Measurements from ENCODE around the gene CNTF. TPM values are rescaled to one million over a fixed set of nuclear protein-coding genes. Genes with fewer than 3 reads are reported as not detected.

The CNTF gene
- total RNA-seq, 1 donor from 2014 or later, result 1.6 TPM

DNA sequence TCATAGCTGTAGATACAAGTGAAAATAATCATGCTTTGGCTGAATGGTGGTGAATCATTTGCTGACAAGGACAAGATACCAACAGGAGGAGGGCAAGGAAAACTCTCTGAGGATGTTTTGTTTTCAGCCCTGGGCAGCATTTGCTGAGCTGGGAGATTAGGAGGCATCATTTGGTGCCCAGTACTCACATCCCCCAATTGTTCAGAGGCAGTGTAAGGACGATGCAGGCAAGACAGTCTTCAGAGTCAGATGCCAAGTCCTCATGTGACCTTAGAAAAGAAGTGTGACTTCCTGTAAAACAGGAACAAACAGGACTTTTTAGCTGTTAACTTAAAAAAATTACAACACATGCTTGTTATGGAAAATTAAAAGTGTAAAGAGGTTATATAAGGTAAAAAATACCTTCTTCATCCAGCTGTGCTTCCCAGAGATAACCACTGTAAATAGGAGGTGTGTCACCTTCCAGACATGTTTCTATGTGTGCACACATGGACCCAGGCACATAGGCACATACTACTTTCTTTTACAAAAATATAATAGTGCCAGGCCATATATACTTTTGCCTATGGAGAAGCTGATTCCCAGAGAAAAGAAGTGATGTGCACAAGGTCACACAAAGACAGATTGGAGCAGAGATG is 18.0 kb downstream of the CNTF start:
- no peak overlapping the region for H3K4me3 ChIP-seq (ENCODE audit: low read length in 3 of 3)
- peak overlapping the region; percentile 38 for H3K27ac ChIP-seq (ENCODE audit: low read depth, low read length)
- H3K9me3 ChIP-seq (ENCODE audit: control insufficient read depth in 3 of 3, low read length in 3 of 3), result no peaks in the 10 kb centered on the region
- H3K27me3 ChIP-seq (ENCODE audit: control insufficient read depth in 3 of 3, insufficient read depth in 3 of 3, low read length in 3 of 3), result no peaks in the 10 kb centered on the region
- H3K9ac ChIP-seq (ENCODE audit: low read depth in 1 of 3, low read length in 3 of 3), result no peak overlapping the region
- no peaks in the 10 kb centered on the region for H3K4me1 ChIP-seq (ENCODE audit: control insufficient read depth in 3 of 3, insufficient read depth in 3 of 3, low read length in 3 of 3)
- H3K36me3 ChIP-seq (ENCODE audit: control insufficient read depth in 3 of 3, insufficient read depth in 3 of 3, low read length in 3 of 3), result no peaks in the 10 kb centered on the region

DNA sequence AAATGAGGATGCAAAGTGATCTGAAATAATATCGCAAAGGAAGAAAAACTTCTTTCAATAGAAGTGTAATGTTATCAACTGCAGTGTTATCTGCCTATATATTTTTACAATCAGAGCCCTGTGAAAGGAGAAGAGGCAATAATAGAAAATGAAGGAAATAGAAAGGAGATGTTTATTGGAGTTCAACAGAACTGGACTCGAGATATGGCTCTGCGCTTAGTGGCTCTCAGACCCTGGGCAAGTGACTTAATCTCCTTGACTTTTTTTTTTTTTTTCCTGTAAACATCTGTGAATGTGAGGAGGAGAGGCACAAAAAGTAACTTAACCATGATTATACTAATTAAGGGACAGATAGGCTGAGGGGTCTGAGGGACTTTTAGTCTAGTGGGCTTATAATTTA is 18.9 kb downstream of the CNTF start:
- no peaks in the 10 kb centered on the region for H3K9me3 ChIP-seq (ENCODE audit: control insufficient read depth in 3 of 3, low read length in 3 of 3)
- no peaks in the 10 kb centered on the region for H3K27me3 ChIP-seq (ENCODE audit: control insufficient read depth in 3 of 3, insufficient read depth in 3 of 3, low read length in 3 of 3)
- H3K4me1 ChIP-seq (ENCODE audit: control insufficient read depth in 3 of 3, insufficient read depth in 3 of 3, low read length in 3 of 3), result no peaks in the 10 kb centered on the region
- no peak overlapping the region for H3K27ac ChIP-seq (ENCODE audit: low read depth, low read length)
- H3K4me3 ChIP-seq (ENCODE audit: low read length in 3 of 3), result no peak overlapping the region
- no peaks in the 10 kb centered on the region for H3K36me3 ChIP-seq (ENCODE audit: control insufficient read depth in 3 of 3, insufficient read depth in 3 of 3, low read length in 3 of 3)
- H3K9ac ChIP-seq (ENCODE audit: low read depth in 1 of 3, low read length in 3 of 3), result no peak overlapping the region

DNA sequence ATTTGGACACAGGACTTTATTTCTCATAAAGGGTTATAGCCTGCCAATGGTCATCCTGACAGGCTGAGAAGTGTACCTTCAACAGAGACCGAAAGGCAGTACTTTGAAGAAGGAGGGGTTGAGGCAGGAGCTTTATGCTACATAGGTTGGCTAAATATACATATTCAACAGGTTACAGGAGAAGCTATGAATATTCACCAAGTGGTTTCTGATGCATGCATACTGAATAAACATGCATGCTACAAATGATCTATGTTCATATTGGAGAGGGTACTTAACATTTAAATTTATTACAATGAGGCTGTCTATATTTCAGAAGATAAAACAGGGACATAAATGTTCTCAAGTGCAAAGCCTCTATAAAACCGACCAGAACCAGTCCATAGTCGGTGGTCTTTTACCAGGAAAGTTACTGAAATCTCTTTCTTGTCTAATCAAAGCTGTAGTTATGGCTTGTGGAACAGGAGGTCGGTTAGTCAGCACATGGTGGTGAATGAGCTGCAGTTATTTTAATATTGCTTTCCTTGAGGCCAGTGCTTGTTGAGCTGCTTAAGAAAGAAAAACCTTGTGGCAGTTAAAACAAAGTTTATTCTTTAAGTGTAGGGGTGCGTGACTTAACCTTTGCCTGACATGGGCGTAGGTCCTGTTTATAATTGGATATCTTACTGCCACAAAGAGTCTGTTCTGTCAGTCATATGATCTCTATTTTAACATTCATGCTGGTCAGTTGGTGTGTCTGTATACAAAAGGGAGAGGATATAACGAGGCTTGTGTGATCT is 19.5 kb downstream of the CNTF start:
- H3K27me3 ChIP-seq (ENCODE audit: control insufficient read depth in 3 of 3, insufficient read depth in 3 of 3, low read length in 3 of 3), result no peaks in the 10 kb centered on the region
- H3K4me1 ChIP-seq (ENCODE audit: control insufficient read depth in 3 of 3, insufficient read depth in 3 of 3, low read length in 3 of 3), result no peaks in the 10 kb centered on the region
- H3K9me3 ChIP-seq (ENCODE audit: control insufficient read depth in 3 of 3, low read length in 3 of 3), result no peaks in the 10 kb centered on the region
- no peaks in the 10 kb centered on the region for H3K36me3 ChIP-seq (ENCODE audit: control insufficient read depth in 3 of 3, insufficient read depth in 3 of 3, low read length in 3 of 3)
- no peak overlapping the region for H3K9ac ChIP-seq (ENCODE audit: low read depth in 1 of 3, low read length in 3 of 3)
- H3K4me3 ChIP-seq (ENCODE audit: low read length in 3 of 3), result no peak overlapping the region
- no peak overlapping the region for H3K27ac ChIP-seq (ENCODE audit: low read depth, low read length)

DNA sequence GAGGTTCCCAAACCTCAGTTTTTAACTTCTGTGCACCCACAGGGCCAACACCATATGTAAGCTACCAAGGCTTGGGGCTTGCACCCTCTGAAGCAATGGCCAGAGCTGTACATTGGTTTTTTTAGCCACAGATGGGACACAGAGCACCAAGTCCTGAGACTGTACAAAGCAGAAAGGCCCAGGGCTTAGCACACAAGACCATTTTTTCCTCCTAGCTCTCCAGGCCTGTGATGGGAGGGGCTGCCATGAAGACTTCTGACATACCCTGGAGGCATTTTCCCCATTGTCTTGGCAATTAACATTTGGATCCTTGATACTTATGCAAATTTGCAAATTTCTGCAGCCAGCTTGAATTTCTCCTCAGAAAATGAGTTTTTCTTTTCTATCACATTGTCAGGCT is 23.4 kb downstream of the CNTF start:
- Histone ChIP-seq H3K4me1 (ENCODE audit: control insufficient read depth in 3 of 3, insufficient read depth in 3 of 3, low read length in 3 of 3) (no peaks in the 10 kb centered on the region), H3K9me3 (ENCODE audit: control insufficient read depth in 3 of 3, low read length in 3 of 3) (no peaks in the 10 kb centered on the region), H3K27me3 (ENCODE audit: control insufficient read depth in 3 of 3, insufficient read depth in 3 of 3, low read length in 3 of 3) (no peaks in the 10 kb centered on the region), H3K36me3 (ENCODE audit: control insufficient read depth in 3 of 3, insufficient read depth in 3 of 3, low read length in 3 of 3) (no peaks in the 10 kb centered on the region), H3K27ac (ENCODE audit: low read depth, low read length) (no peak overlapping the region), H3K9ac (ENCODE audit: low read depth in 1 of 3, low read length in 3 of 3) (no peak overlapping the region), H3K4me3 (ENCODE audit: low read length in 3 of 3) (no peak overlapping the region)

DNA sequence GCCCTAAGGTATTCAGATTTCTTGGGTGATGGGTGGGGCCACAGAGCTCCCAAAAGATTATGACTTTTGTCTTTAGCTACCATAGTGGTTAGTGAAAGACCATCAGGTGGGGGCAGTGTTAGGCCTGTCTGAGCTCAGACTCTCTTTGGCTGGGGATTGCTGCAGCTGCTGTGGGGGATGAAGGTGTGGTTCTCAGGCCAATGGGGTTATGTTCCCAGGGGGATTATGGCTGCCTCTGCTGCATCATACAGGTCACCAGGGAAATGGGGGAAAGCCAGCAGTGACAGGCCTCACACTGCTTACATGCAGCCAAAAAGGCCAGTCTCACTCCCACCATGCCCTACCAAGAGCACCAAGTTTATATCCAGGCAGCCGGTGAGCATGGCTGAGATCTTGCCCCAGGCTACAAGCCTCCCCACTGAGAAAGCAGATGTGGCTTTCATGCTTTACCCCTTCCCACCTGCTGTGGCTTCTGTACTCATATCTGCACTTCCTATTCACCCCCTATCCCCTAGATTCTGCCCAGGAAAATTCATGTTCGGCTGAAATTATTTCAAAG is 24.8 kb downstream of the CNTF start:
- Histone ChIP-seq H3K27me3 (ENCODE audit: control insufficient read depth in 3 of 3, insufficient read depth in 3 of 3, low read length in 3 of 3) (no peaks in the 10 kb centered on the region), H3K36me3 (ENCODE audit: control insufficient read depth in 3 of 3, insufficient read depth in 3 of 3, low read length in 3 of 3) (no peaks in the 10 kb centered on the region), H3K4me1 (ENCODE audit: control insufficient read depth in 3 of 3, insufficient read depth in 3 of 3, low read length in 3 of 3) (no peaks in the 10 kb centered on the region), H3K4me3 (ENCODE audit: low read length in 3 of 3) (no peak overlapping the region), H3K9ac (ENCODE audit: low read depth in 1 of 3, low read length in 3 of 3) (no peak overlapping the region), H3K27ac (ENCODE audit: low read depth, low read length) (no peak overlapping the region), H3K9me3 (ENCODE audit: control insufficient read depth in 3 of 3, low read length in 3 of 3) (no peaks in the 10 kb centered on the region)

DNA sequence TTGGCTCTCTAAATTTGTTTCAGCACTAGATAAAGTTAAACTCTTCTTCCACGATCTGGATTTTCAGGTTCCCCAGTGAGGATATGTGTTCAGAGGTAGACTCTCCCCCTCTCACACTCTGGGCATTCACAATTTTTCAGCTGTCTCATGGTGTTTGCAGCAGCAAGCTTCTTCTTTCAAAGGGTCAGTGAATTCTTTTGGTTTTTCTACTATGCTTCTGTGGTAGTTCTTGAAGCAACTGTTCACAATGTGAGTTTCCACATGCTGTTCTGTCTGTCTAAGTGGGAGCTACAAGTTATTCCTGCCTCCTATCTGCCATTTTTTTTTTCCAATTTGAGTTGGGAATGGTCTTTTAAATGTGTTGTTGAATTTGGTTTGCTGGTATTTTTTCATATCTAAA is 25.4 kb downstream of the CNTF start:
- H3K36me3 ChIP-seq (ENCODE audit: control insufficient read depth in 3 of 3, insufficient read depth in 3 of 3, low read length in 3 of 3), result no peaks in the 10 kb centered on the region
- no peaks in the 10 kb centered on the region for H3K27me3 ChIP-seq (ENCODE audit: control insufficient read depth in 3 of 3, insufficient read depth in 3 of 3, low read length in 3 of 3)
- H3K9me3 ChIP-seq (ENCODE audit: control insufficient read depth in 3 of 3, low read length in 3 of 3), result no peaks in the 10 kb centered on the region
- H3K4me3 ChIP-seq (ENCODE audit: low read length in 3 of 3), result no peak overlapping the region
- no peaks in the 10 kb centered on the region for H3K4me1 ChIP-seq (ENCODE audit: control insufficient read depth in 3 of 3, insufficient read depth in 3 of 3, low read length in 3 of 3)
- no peak overlapping the region for H3K9ac ChIP-seq (ENCODE audit: low read depth in 1 of 3, low read length in 3 of 3)
- H3K27ac ChIP-seq (ENCODE audit: low read depth, low read length), result no peak overlapping the region

DNA sequence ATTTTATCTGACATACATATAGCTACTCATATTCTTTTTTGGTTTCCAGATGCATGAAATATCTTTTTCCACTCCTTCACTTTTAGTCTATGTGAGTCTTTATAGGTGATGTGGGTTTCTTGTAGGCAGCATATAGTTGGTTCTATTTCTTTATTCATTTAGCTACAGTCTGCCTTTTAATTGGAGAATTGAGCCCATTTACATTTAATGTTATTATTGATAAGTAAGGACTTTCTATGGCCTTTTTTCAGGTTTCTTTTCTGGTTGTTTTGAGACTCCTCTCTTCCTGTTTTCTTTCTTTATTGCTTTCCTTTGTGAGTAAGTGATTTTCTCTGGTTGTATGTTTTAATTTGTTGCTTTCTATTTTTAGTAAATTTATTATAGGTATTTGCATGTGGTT is 27.2 kb downstream of the CNTF start:
- no peaks in the 10 kb centered on the region for H3K36me3 ChIP-seq (ENCODE audit: control insufficient read depth in 3 of 3, insufficient read depth in 3 of 3, low read length in 3 of 3)
- no peaks in the 10 kb centered on the region for H3K9me3 ChIP-seq (ENCODE audit: control insufficient read depth in 3 of 3, low read length in 3 of 3)
- H3K4me1 ChIP-seq (ENCODE audit: control insufficient read depth in 3 of 3, insufficient read depth in 3 of 3, low read length in 3 of 3), result peaks cover 0 to 3% (median 0%) of the 10 kb centered on the region in 3 donors
- H3K4me3 ChIP-seq (ENCODE audit: low read length in 3 of 3), result no peak overlapping the region
- no peak overlapping the region for H3K9ac ChIP-seq (ENCODE audit: low read depth in 1 of 3, low read length in 3 of 3)
- H3K27ac ChIP-seq (ENCODE audit: low read depth, low read length), result no peak overlapping the region
- H3K27me3 ChIP-seq (ENCODE audit: control insufficient read depth in 3 of 3, insufficient read depth in 3 of 3, low read length in 3 of 3), result no peaks in the 10 kb centered on the region

DNA sequence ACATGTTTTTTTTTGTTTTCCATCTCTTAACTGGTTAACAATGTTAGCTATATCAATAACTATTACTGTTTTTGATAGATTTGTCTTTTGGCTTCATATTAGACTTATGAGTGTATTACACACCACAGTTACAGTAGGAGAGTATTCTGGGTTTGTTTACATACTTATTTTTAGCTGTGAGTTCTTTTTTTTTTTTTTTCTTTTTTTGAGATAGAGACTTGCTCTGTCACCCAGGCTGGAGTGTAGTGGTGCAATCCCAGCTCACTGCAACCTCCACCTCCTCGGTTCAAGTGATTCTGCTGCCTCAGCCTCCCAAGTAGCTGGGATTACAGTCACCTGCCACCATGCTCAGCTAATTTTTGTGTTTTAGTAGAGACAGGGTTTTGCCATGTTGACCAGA is 28.0 kb downstream of the CNTF start:
- Histone ChIP-seq H3K27ac (ENCODE audit: low read depth, low read length) (no peak overlapping the region), H3K9me3 (ENCODE audit: control insufficient read depth in 3 of 3, low read length in 3 of 3) (no peaks in the 10 kb centered on the region), H3K9ac (ENCODE audit: low read depth in 1 of 3, low read length in 3 of 3) (no peak overlapping the region), H3K27me3 (ENCODE audit: control insufficient read depth in 3 of 3, insufficient read depth in 3 of 3, low read length in 3 of 3) (no peaks in the 10 kb centered on the region), H3K36me3 (ENCODE audit: control insufficient read depth in 3 of 3, insufficient read depth in 3 of 3, low read length in 3 of 3) (no peaks in the 10 kb centered on the region), H3K4me3 (ENCODE audit: low read length in 3 of 3) (no peak overlapping the region), H3K4me1 (ENCODE audit: control insufficient read depth in 3 of 3, insufficient read depth in 3 of 3, low read length in 3 of 3) (peaks cover 0 to 3% (median 0%) of the 10 kb centered on the region in 3 donors)

DNA sequence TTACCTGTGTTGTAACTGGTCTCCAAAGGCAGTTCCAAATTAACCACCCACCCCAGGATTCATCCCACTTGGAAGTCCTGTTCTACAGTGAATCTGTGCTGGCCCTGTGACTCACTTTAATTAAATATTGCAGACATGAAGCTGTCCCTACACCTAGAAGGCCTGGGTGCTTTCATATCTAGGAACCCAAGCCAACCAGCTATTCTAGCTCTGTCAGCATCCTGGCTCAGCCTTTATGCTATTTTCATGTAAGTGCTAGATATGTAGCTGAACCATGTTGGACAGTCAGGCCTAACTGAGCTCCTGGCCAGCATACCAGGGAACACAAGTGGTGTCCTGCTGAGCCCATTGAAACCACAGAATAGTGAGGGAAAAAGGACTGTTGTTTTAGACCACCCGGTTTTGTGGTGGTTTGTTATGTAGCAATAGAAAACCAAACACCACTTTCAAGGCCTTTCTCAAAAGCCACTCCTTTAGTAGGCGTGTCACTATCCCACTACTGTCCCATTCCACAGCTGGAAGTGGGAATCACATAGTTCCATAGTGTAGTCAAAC is 30.3 kb downstream of the CNTF start:
- no peak overlapping the region for H3K4me3 ChIP-seq (ENCODE audit: low read length in 3 of 3)
- no peaks in the 10 kb centered on the region for H3K27me3 ChIP-seq (ENCODE audit: control insufficient read depth in 3 of 3, insufficient read depth in 3 of 3, low read length in 3 of 3)
- no peak overlapping the region for H3K27ac ChIP-seq (ENCODE audit: low read depth, low read length)
- no peaks in the 10 kb centered on the region for H3K36me3 ChIP-seq (ENCODE audit: control insufficient read depth in 3 of 3, insufficient read depth in 3 of 3, low read length in 3 of 3)
- peaks cover 0 to 3% (median 0%) of the 10 kb centered on the region in 3 donors for H3K4me1 ChIP-seq (ENCODE audit: control insufficient read depth in 3 of 3, insufficient read depth in 3 of 3, low read length in 3 of 3)
- no peak overlapping the region for H3K9ac ChIP-seq (ENCODE audit: low read depth in 1 of 3, low read length in 3 of 3)
- H3K9me3 ChIP-seq (ENCODE audit: control insufficient read depth in 3 of 3, low read length in 3 of 3), result no peaks in the 10 kb centered on the region

Measured in skeletal muscle tissue (tissue), 4 donors.